H1 (cell line): ENCODE results near the gene ELFN2. TPM values are rescaled to one million over a fixed set of nuclear protein-coding genes. Genes with fewer than 3 reads are reported as not detected.

Experiments
- CTCF ChIA-PET: fragments of 300-600 bp; sonication (Branson Sonifier 250); formaldehyde crosslinking; loops from one replicate; lab custom pipeline; 2021; ENCODE audit not compliant: partially characterized antibody; lab: Charles Lee
- POLR2A ChIA-PET: fragments of 300-600 bp; sonication (Branson Sonifier 250); formaldehyde crosslinking; loops from one replicate; lab custom pipeline; 2021; ENCODE audit warnings: inconsistent platforms; ENCODE audit not compliant: partially characterized antibody; lab: Charles Lee
- DNase-seq, 2 experiments: peaks; one replicate each; pipeline versions ENCODE4 v3.0.0 to v3.0.0-alpha.2; 2010 to 2022; ENCODE audit warnings: low spot score in 2 of 2, low read depth in 1 of 2, mixed read lengths in 1 of 2
- FAIRE-seq: peaks from 2 replicates; lab custom pipeline; 2011; peaks lifted over from hg19 to GRCh38; lab: Jason Lieb, UNC
- H2AFZ ChIP-seq: 2 replicates; pipeline ENCODE4 v1.8.1; 2012; ENCODE audit warnings: low read length, inconsistent platforms
- H2AK5ac ChIP-seq: 2 replicates; pipeline ENCODE4 v1.6.1; 2013; ENCODE audit warnings: low read depth, low read length
- H2BK120ac ChIP-seq: replicated peaks from 2 replicates; pipeline ENCODE3; 2013; ENCODE audit warnings: low read depth, low read length, inconsistent platforms
- H2BK12ac ChIP-seq: 2 replicates; pipeline ENCODE4 v1.6.1; 2013; ENCODE audit warnings: low read depth, low read length
- H2BK15ac ChIP-seq: 2 replicates; pipeline ENCODE4 v1.6.1; 2013; ENCODE audit warnings: low read length
- H2BK20ac ChIP-seq: 2 replicates; pipeline ENCODE4 v1.6.1; 2013; ENCODE audit warnings: low read length
- H2BK5ac ChIP-seq: 2 replicates; pipeline ENCODE4 v1.6.1; 2013; ENCODE audit warnings: low read depth, low read length
- H3K14ac ChIP-seq: 2 replicates; pipeline ENCODE4 v1.6.1; 2013; ENCODE audit warnings: inconsistent platforms; ENCODE audit not compliant: insufficient read length
- H3K18ac ChIP-seq: 2 replicates; pipeline ENCODE4 v1.6.1; 2013; ENCODE audit warnings: low read length; ENCODE audit errors: extremely low read depth
- H3K23ac ChIP-seq: 2 replicates; pipeline ENCODE4 v1.6.1; 2013; ENCODE audit warnings: inconsistent platforms; ENCODE audit not compliant: insufficient read length
- H3K23me2 ChIP-seq: 2 replicates; pipeline ENCODE4 v1.6.1; 2013; ENCODE audit warnings: low read depth, low read length
- H3K27ac ChIP-seq: 2 replicates; pipeline ENCODE4 v1.6.1; 2011; ENCODE audit warnings: low read depth, low read length, inconsistent platforms
- H3K27me3 ChIP-seq, 4 experiments: replicated peaks in 1 of 4; 1 replicate in 1 of 4; 2 replicates in 3 of 4; pipeline versions ENCODE4 v1.6.1 to v1.8.1; 2011 to 2013; ENCODE audit warnings: low read length in 3 of 4, mild to moderate bottlenecking in 3 of 4, inconsistent platforms in 2 of 4, mixed read lengths in 2 of 4, moderate library complexity in 1 of 4; ENCODE audit not compliant: control insufficient read depth in 3 of 4, insufficient read depth in 3 of 4; ENCODE audit errors: extremely low read depth in 1 of 4
- H3K36me3 ChIP-seq, 4 experiments: 2 replicates each; pipeline versions ENCODE4 v1.6.1 to v1.8.1; 2011 to 2013; ENCODE audit warnings: mild to moderate bottlenecking in 4 of 4, low read length in 3 of 4, moderate library complexity in 2 of 4, control low read depth in 1 of 4, inconsistent platforms in 1 of 4; ENCODE audit not compliant: insufficient read depth in 4 of 4, control insufficient read depth in 2 of 4
- H3K4ac ChIP-seq: replicated peaks from 2 replicates; pipeline ENCODE3; 2013; ENCODE audit warnings: low read length, low read depth, mixed read lengths, inconsistent platforms; ENCODE audit not compliant: insufficient read length
- H3K4me1 ChIP-seq, 4 experiments: replicated peaks in 1 of 4; 1 replicate in 1 of 4; 2 replicates in 3 of 4; pipeline versions ENCODE4 v1.6.1 to v1.8.1; 2011 to 2013; ENCODE audit warnings: low read length in 3 of 4, inconsistent platforms in 2 of 4, mixed read lengths in 1 of 4; ENCODE audit not compliant: insufficient read depth in 4 of 4, control insufficient read depth in 3 of 4
- H3K4me2 ChIP-seq, 2 experiments: 2 replicates each; pipeline versions ENCODE4 v1.6.1 to v1.8.1; 2011 to 2013; ENCODE audit warnings: low read depth in 2 of 2, low read length in 2 of 2, control low read depth in 1 of 2, inconsistent platforms in 1 of 2, mild to moderate bottlenecking in 1 of 2; ENCODE audit not compliant: insufficient read depth in 1 of 2
- H3K4me3 ChIP-seq, 4 experiments: fragments of 200-600, 300-600 bp in 1 of 4; sonication (generic), shearing (Covaris generic), sonication (Bioruptor Twin) in 1 of 4; 2 replicates each; pipeline versions ENCODE4 v1.5.1 to v1.8.1; 2011 to 2016; ENCODE audit warnings: low read length in 4 of 4, low read depth in 3 of 4, control low read depth in 2 of 4, inconsistent platforms in 2 of 4, mild to moderate bottlenecking in 2 of 4, mixed read lengths in 1 of 4, moderate library complexity in 1 of 4; ENCODE audit not compliant: insufficient read depth in 2 of 4; ENCODE audit errors: extremely low read depth in 1 of 4
- H3K56ac ChIP-seq: replicated peaks from 2 replicates; pipeline ENCODE3; 2013; ENCODE audit warnings: low read depth, mild to moderate bottlenecking, mixed read lengths, low read length, inconsistent platforms; ENCODE audit not compliant: insufficient read length
- H3K79me1 ChIP-seq: 2 replicates; pipeline ENCODE4 v1.6.1; 2013; ENCODE audit warnings: low read depth, low read length, control low read depth
- H3K79me2 ChIP-seq, 2 experiments: 2 replicates each; pipeline versions ENCODE4 v1.6.1 to v1.8.1; 2012 to 2013; ENCODE audit warnings: low read length in 2 of 2, mild to moderate bottlenecking in 2 of 2, inconsistent platforms in 1 of 2; ENCODE audit not compliant: insufficient read depth in 2 of 2, control insufficient read depth in 1 of 2
- H3K9ac ChIP-seq, 4 experiments: replicated peaks in 1 of 4; 1 replicate in 1 of 4; 2 replicates in 3 of 4; pipeline versions ENCODE4 v1.6.1 to v1.8.1; 2011 to 2013; ENCODE audit warnings: low read depth in 3 of 4, low read length in 3 of 4, control low read depth in 2 of 4, mild to moderate bottlenecking in 2 of 4, moderate library complexity in 2 of 4, inconsistent platforms in 1 of 4; ENCODE audit errors: extremely low read depth in 1 of 4
- H3K9me3 ChIP-seq, 2 experiments: 2 replicates each; pipeline versions ENCODE4 v1.6.1 to v1.8.1; 2012 to 2013; ENCODE audit warnings: mild to moderate bottlenecking in 2 of 2, moderate library complexity in 2 of 2, control low read depth in 1 of 2, inconsistent platforms in 1 of 2, low read depth in 1 of 2, low read length in 1 of 2, mixed read lengths in 1 of 2; ENCODE audit not compliant: insufficient read depth in 2 of 2
- H4K20me1 ChIP-seq, 2 experiments: replicated peaks in 1 of 2; 2 replicates each; pipeline versions ENCODE3 to v1.8.1; 2011 to 2013; ENCODE audit warnings: inconsistent platforms in 2 of 2, low read length in 2 of 2, mild to moderate bottlenecking in 1 of 2; ENCODE audit not compliant: insufficient read depth in 2 of 2, control insufficient read depth in 1 of 2
- H4K5ac ChIP-seq: 2 replicates; pipeline ENCODE4 v1.6.1; 2013; ENCODE audit warnings: low read length, low read depth, mixed read lengths, inconsistent platforms; ENCODE audit not compliant: insufficient read length
- H4K8ac ChIP-seq: 2 replicates; pipeline ENCODE4 v1.8.0; 2013; ENCODE audit warnings: mild to moderate bottlenecking, moderate library complexity, low read length, inconsistent platforms; ENCODE audit not compliant: insufficient read depth; ENCODE audit errors: extremely low read depth
- H4K91ac ChIP-seq: replicated peaks from 2 replicates; pipeline ENCODE3; 2013; ENCODE audit warnings: low read length, mixed read lengths, inconsistent platforms; ENCODE audit not compliant: insufficient read length
- CREB1 ChIP-seq: IDR thresholded peaks from 2 replicates; pipeline ENCODE4 v1.6.1; 2012; ENCODE audit warnings: inconsistent platforms
- JUND ChIP-seq: IDR thresholded peaks from 2 replicates; pipeline ENCODE4 v1.6.1; 2011; ENCODE audit warnings: mild to moderate bottlenecking, improper control_type of control experiment, low read length
- SP4 ChIP-seq: IDR thresholded peaks from 2 replicates; pipeline ENCODE4 v1.6.1; 2012; ENCODE audit warnings: low read length, inconsistent platforms
- YY1 ChIP-seq: IDR thresholded peaks from 2 replicates; pipeline ENCODE4 v1.6.1; 2011; ENCODE audit warnings: low read depth, mild to moderate bottlenecking, low read length
- WGBS, 2 experiments: shearing (Covaris generic) in 1 of 2; methylation state at CpG; one replicate each; pipeline versions ENCODE4 v1.1.6 to v1.1.7; 2013 to 2015; ENCODE audit warnings: low lambda C conversion rate in 2 of 2, mixed read lengths in 2 of 2, inconsistent platforms in 1 of 2, low coverage in 1 of 2, missing lambda C conversion rate in 1 of 2; ENCODE audit not compliant: insufficient replicate concordance in 2 of 2, insufficient coverage in 1 of 2, insufficient read length in 1 of 2; ENCODE audit errors: extremely low coverage in 1 of 2, missing lambda C conversion rate in 1 of 2; 5-methylcytosine and 5-hydroxymethylcytosine counted together
- polyA plus RNA-seq, 7 experiments: library from polyadenylated mRNA; depleted of rRNA in 3 of 7; stranded (reverse) in 5 of 7; unstranded in 2 of 7; fragments of >200 nt in 5 of 7; fragments of 200-250 nt in 2 of 7; gene quantifications; 1 replicate in 5 of 7; 2 replicates in 1 of 7; 4 replicates in 1 of 7; pipeline versions ENCODE4 v1.2.1 to v1.2.3, GENCODE V29; 2011 to 2013; ENCODE audit warnings: missing spikeins in 2 of 7, mixed read lengths in 2 of 7
- total RNA-seq: library from RNA; stranded (reverse); fragmentation: NEBNext Ultra II Directional; extraction: Animal tissue kit (Norgen Biotek cat#: 25700); gene quantifications from 2 replicates; pipeline ENCODE4 v1.2.1, GENCODE V29; 2021

Gene ELFN2
- total and polyA plus RNA-seq, 2 of the 8 experiments (the other 6 are each of a cell fraction or from before 2014, with no cell fraction given): 0.63 to 0.88 TPM

GRCh38 chr22:37403267-37403960 is 23.9 kb downstream of the ELFN2 start:
- Histone ChIP-seq H3K23ac (no peak overlapping the region), H3K18ac (no peak overlapping the region; the same call in 1 of the 2 replicates), H2AK5ac (no peak overlapping the region)
- TF ChIP-seq JUND (no peak), YY1 (0 out of 2 replicates have a peak, but pooled peaks have one; percentile 15), CREB1 (no peak), SP4 (0 out of 2 replicates have a peak, but pooled peaks have one; percentile 46)
- TF ChIP-seq, all 59 proteins: peak for 2
- Histone ChIP-seq H3K4me1 (peaks cover 0 to 16% (median 8%) of the 10 kb centered on the region in 4 experiments; a peak in 4 of 7 replicates), H2BK20ac (no peak overlapping the region), H3K79me2 (no peaks in the 10 kb centered on the region), H3K4ac (no peak overlapping the region), H4K5ac (no peak overlapping the region), H3K27me3 (no peaks in the 10 kb centered on the region), H3K79me1 (no peaks in the 10 kb centered on the region), H3K56ac (no peak overlapping the region), H3K4me3 (no peak overlapping the region), H3K9ac (no peak overlapping the region; a peak in 1 of 7 replicates), H4K8ac (no peak overlapping the region; the same call in none of the 2 replicates), H3K23me2 (no peaks in the 10 kb centered on the region), H4K91ac (no peak overlapping the region), H2BK12ac (no peak overlapping the region), H3K36me3 (no peaks in the 10 kb centered on the region), H4K20me1 (no peaks in the 10 kb centered on the region), H3K4me2 (peak overlapping the region; percentile 1 to 39; a peak in 2 of 4 replicates), H2BK5ac (no peak overlapping the region), H3K9me3 (no peaks in the 10 kb centered on the region), H3K14ac (no peak overlapping the region), H2BK15ac (no peak overlapping the region), H2AFZ (no peak overlapping the region), H3K27ac (no peak overlapping the region), H2BK120ac (no peak overlapping the region)
- no peak for FAIRE-seq
- ChIA-PET CTCF (interaction anchor here (0.9 to 8.3 kb wide), 4 partner anchors 56 to 87 kb away, joined by 3 to 60 read pairs (median 3); no protein-coding TSS in a partner anchor), POLR2A (no interaction called here)
- 70% methylated on average over 22 of the region's 26 CpGs; no CpG with 5 or more reads in 1 of the 2 experiments for WGBS, 2 experiments
- peak in 1 of 2 experiments; percentile 80 for DNase-seq
